Retinal pigment epithelial cell (primary cell): Measurements from ENCODE around the gene GRK5.

Experiments
- DNase-seq: peaks from one replicate; pipeline ENCODE4 v3.0.0-alpha.2; 2010; ENCODE audit warnings: low read depth
- H3K4me3 ChIP-seq: 2 replicates; pipeline ENCODE4 v1.5.1; 2011; ENCODE audit warnings: mild to moderate bottlenecking, low read length, control low read depth, moderate library complexity
- CTCF ChIP-seq: conservative IDR thresholded peaks from 2 replicates; pipeline ENCODE4 v1.5.1; 2011; ENCODE audit warnings: low read depth, low read length, control low read depth, inconsistent platforms

The GRK5 gene

GRCh38 chr10:119320981-119321380 lies 113.6 kb downstream of the GRK5 start:
- no peak overlapping the region for H3K4me3 ChIP-seq
- no peak for DNase-seq
- TF ChIP-seq CTCF = no peak

GRCh38 chr10:119323085-119324016 lies 116.0 kb downstream of the GRK5 start:
- DNase-seq = no peak
- H3K4me3 ChIP-seq = no peak overlapping the region
- TF ChIP-seq CTCF = no peak

- no peak for TF ChIP-seq CTCF
- H3K4me3 ChIP-seq = no peak overlapping the region
- no peak for DNase-seq
Observed at GRCh38 chr10:119325131-119325530, 117.8 kb downstream of the GRK5 start.

GRCh38 chr10:119326167-119326566 lies 118.8 kb downstream of the GRK5 start:
- DNase-seq = no peak
- no peak overlapping the region for H3K4me3 ChIP-seq
- TF ChIP-seq CTCF = no peak

- DNase-seq = no peak
- no peak for TF ChIP-seq CTCF
- no peak overlapping the region for H3K4me3 ChIP-seq
Observed at GRCh38 chr10:119327096-119327745, 119.8 kb downstream of the GRK5 start.

- H3K4me3 ChIP-seq = no peak overlapping the region
- DNase-seq = no peak
- TF ChIP-seq CTCF = no peak
Observed at GRCh38 chr10:119328223-119328622, 120.9 kb downstream of the GRK5 start.
